Heart left ventricle (tissue), 16 donors: ENCODE measurements around the gene ARID5B. TPM values are rescaled to one million over a fixed set of nuclear protein-coding genes. Genes with fewer than 3 reads are reported as not detected.

Experiments used
- ATAC-seq, 4 donors: fragments of 200-7000 bp; cut with Tn5 transposase; one replicate each; pipeline ENCODE4 v1.9.1; 2020 to 2022; ENCODE audit warnings: moderate library complexity in 4 of 4, mild to moderate bottlenecking in 3 of 4, moderate number of reproducible peaks in 1 of 4
- DNase-seq, 5 donors: peaks; one replicate each; pipeline ENCODE4 v3.0.0-alpha.2; 2020
- H3K27ac ChIP-seq, 12 donors: fragments of 200-600 bp; sonication (generic) in 4 of 12; one replicate each; pipeline versions ENCODE4 v1.5.0 to v1.8.0; 2016 to 2022; ENCODE audit warnings: mild to moderate bottlenecking in 2 of 12
- H3K27me3 ChIP-seq, 9 donors: fragments of 200-600 bp; sonication (generic) in 2 of 9; one replicate each; pipeline versions ENCODE4 v1.5.1 to v1.8.0; 2016 to 2022; ENCODE audit warnings: mild to moderate bottlenecking in 3 of 9
- H3K36me3 ChIP-seq, 9 donors: fragments of 200-600 bp; sonication (generic) in 2 of 9; one replicate each; pipeline versions ENCODE4 v1.5.0 to v1.8.0; 2018 to 2022; ENCODE audit warnings: mild to moderate bottlenecking in 2 of 9
- H3K4me1 ChIP-seq, 12 donors: fragments of 200-600 bp; sonication (generic) in 4 of 12; one replicate each; pipeline versions ENCODE4 v1.5.0 to v1.8.0; 2016 to 2022; ENCODE audit warnings: mild to moderate bottlenecking in 3 of 12
- H3K4me3 ChIP-seq, 12 donors: fragments of 200-600 bp; sonication (generic) in 4 of 12; one replicate each; pipeline versions ENCODE4 v1.5.0 to v1.8.0; 2017 to 2022; ENCODE audit warnings: mild to moderate bottlenecking in 9 of 12, moderate library complexity in 4 of 12
- H3K9me3 ChIP-seq, 12 donors: fragments of 200-600 bp; sonication (generic) in 4 of 12; one replicate each; pipeline versions ENCODE4 v1.5.0 to v1.8.0; 2016 to 2022; ENCODE audit warnings: mild to moderate bottlenecking in 1 of 12
- POLR2A ChIP-seq, 2 donors: fragments of 450-650 bp; IDR thresholded peaks; one replicate each; pipeline ENCODE4 v1.6.1; 2017; ENCODE audit warnings: antibody characterized with exemption in 2 of 2, mild to moderate bottlenecking in 2 of 2, moderate library complexity in 2 of 2
- WGBS, 4 donors: extraction: QIAGEN DNeasy Blood & Tissue Kit in 2 of 4; methylation state at CpG; one replicate each; pipeline versions ENCODE4 v1.1.5 to v1.1.7; 2013 to 2018; 5-methylcytosine and 5-hydroxymethylcytosine counted together
- intact Hi-C, 10 donors: fragments of 100-400 bp; cut with DNase I; formaldehyde crosslinking; loops; one replicate each; pipeline versions ENCODE4 v1.11.1 to v1.14.2; 2022
- polyA plus RNA-seq, 2 donors: library from polyadenylated mRNA; stranded (reverse); fragments of 200-250 nt; gene quantifications; one replicate each; pipeline ENCODE4 v1.2.3, GENCODE V29; 2013
- total RNA-seq, 9 donors: library from RNA; depleted of rRNA in 2 of 9; stranded (reverse); fragments of >200 nt in 2 of 9; fragmentation: NEBNext Ultra II Directional in 3 of 9; extraction: Animal tissue kit (Norgen Biotek cat#: 25700) in 3 of 9; gene quantifications; one replicate each; pipeline versions ENCODE4 v1.1.0 to v1.2.4, GENCODE V29; 2016 to 2023
- TF ChIP-seq, protein P1 (sequence below), 12 donors: fragments of 200-600 bp; sonication (generic) in 4 of 12; IDR thresholded peaks; one replicate each; pipeline versions ENCODE4 v1.5.0 to v1.8.0; 2018 to 2022; ENCODE audit warnings: antibody characterized with exemption in 12 of 12, mild to moderate bottlenecking in 5 of 12
- donor health status: ischemic (EF 13 %, LVEDD 7.1; RV severe dilation, severe dysfunction).
- donor health status: healthy with polysubstance abuse.
- donor health status: DM: no; HTN: yes; CAD: no.
- donor health status: DM: no; HTN: no; CAD: no.
- donor health status: ischemic (EF 25% LVEDD 6.9; RV normal size, moderate dysfunction).
- donor health status: ischemic (EF 25% LVEDD 5.7; RV mildly dilated, moderate dysfunction).
- donor health status: healthy.
- donor health status: DM: yes; HTN: yes; CAD: no.
- donor health status: ischemic (EF 35%, LVEDD 5.7; RV mildly dilated, moderate dysfunction).
- donor health status: nonischemic (EF 11% LVEDD 7.7; RV severe dilation, severe dysfunction).
- donor health status: DM: yes; HTN: yes; CAD: no.
- donor health status: PGD.
- donor health status: ischemic (EF 29% LVEDD 5.4; RV normal size, mild dysfunction).
- donor health status: nonischemic (EF 23%, LVEDD 6.1; RV moderate dilation, normal function).

Gene ARID5B
- total and polyA plus RNA-seq, 11 donors, result 4.5 to 45.5 (median 26.6) TPM

DNA sequence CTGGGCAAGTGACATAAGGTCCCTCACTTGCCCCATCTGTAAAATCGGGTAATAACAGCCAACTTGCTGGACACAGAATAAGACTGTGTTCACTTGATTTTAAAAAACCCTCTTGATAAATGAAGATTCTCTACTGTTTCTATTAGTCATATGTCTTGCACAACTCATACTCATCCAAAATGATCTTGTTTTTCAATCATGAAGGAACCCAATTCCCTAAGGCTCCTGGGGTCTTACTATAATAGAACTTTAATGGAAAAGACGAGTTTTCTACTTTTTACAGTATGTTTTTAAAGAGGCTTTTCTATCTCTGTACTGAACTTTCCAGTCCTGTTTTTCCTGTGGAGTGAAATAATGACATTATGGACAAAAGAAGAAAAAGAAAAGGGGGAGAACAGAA is 103.8 kb downstream of the ARID5B start:
- WGBS, 4 donors, result 75 to 80% (median 78%) methylated on average over 2 of the region's 2 CpGs
- DNase-seq (no peak), ATAC-seq (peak in 1 of 4 donors; percentile 20)
- intact Hi-C loops, result no loop called here
- Histone ChIP-seq H3K27me3 (no peaks in the 10 kb centered on the region), H3K4me3 (no peak overlapping the region), H3K36me3 (peaks cover 0 to 6% (median 0%) of the 10 kb centered on the region in 9 donors), H3K27ac (peak overlapping the region in 7 of 12 donors; percentile 6 to 39 (median 26)), H3K4me1 (peaks cover 0 to 49% (median 15%) of the 10 kb centered on the region in 12 donors), H3K9me3 (no peaks in the 10 kb centered on the region)
- TF ChIP-seq POLR2A (IDR thresholded peaks at IDR 0.05), result no peak
- TF ChIP-seq, protein P1, sequence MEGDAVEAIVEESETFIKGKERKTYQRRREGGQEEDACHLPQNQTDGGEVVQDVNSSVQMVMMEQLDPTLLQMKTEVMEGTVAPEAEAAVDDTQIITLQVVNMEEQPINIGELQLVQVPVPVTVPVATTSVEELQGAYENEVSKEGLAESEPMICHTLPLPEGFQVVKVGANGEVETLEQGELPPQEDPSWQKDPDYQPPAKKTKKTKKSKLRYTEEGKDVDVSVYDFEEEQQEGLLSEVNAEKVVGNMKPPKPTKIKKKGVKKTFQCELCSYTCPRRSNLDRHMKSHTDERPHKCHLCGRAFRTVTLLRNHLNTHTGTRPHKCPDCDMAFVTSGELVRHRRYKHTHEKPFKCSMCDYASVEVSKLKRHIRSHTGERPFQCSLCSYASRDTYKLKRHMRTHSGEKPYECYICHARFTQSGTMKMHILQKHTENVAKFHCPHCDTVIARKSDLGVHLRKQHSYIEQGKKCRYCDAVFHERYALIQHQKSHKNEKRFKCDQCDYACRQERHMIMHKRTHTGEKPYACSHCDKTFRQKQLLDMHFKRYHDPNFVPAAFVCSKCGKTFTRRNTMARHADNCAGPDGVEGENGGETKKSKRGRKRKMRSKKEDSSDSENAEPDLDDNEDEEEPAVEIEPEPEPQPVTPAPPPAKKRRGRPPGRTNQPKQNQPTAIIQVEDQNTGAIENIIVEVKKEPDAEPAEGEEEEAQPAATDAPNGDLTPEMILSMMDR (IDR thresholded peaks at IDR 0.05), result no peak

DNA sequence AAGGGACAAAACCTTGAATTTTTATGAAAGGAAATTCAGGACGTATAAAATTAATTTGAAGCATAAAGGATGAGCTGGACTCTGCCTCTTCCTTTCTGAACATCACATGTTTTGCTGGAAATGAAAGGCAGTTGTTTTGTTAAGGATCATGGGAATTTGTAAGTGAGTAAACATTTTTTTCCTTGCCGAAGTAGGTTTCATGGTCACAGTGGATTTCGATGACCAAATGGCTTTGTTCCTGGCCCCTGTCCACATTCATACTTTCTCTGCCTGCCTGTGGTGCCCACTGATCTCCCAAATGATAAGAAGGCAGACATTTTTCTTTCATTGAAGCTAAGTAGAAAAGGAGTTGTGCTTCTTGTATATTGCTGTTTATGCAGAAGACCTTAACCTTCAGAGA is 104.2 kb downstream of the ARID5B start:
- ATAC-seq (no peak), DNase-seq (no peak)
- Histone ChIP-seq H3K36me3 (peaks cover 0 to 4% (median 0%) of the 10 kb centered on the region in 9 donors), H3K9me3 (no peaks in the 10 kb centered on the region), H3K4me1 (peaks cover 0 to 53% (median 15%) of the 10 kb centered on the region in 12 donors), H3K4me3 (no peak overlapping the region), H3K27me3 (no peaks in the 10 kb centered on the region), H3K27ac (peak overlapping the region in 8 of 12 donors; percentile 6 to 39 (median 26))
- 58 to 74% (median 63%) methylated on average over 3 of the region's 3 CpGs for WGBS, 4 donors
- intact Hi-C loops, result no loop called here
- TF ChIP-seq, protein P1 (IDR thresholded peaks at IDR 0.05), result no peak
- no peak for TF ChIP-seq POLR2A (IDR thresholded peaks at IDR 0.05)

DNA sequence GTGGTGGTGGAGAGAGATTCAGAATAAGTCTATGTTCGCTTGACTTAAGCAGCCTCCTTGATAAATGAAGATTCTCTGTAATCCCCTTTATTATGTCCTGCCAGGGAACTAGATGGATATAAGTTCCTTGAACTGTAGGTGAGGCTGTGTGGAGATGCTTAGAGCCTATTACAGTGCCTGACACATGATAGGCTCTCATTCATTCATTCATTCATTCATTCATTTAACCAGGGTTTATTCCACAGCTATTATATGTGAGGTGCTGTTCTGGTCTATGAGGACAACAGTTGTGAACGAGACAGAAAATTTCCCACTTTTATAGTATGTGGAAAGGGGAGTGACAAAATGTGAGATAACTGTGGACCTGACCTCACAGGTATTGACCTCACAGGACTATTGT is 105.6 kb downstream of the ARID5B start:
- intact Hi-C loops, result no loop called here
- Histone ChIP-seq H3K27ac (no peak overlapping the region), H3K9me3 (no peaks in the 10 kb centered on the region), H3K4me3 (no peak overlapping the region), H3K27me3 (no peaks in the 10 kb centered on the region), H3K36me3 (peaks cover 0 to 2% (median 0%) of the 10 kb centered on the region in 9 donors), H3K4me1 (peaks cover 0 to 46% (median 15%) of the 10 kb centered on the region in 12 donors)
- no peak for DNase-seq
- TF ChIP-seq, protein P1 (IDR thresholded peaks at IDR 0.05), result no peak
- TF ChIP-seq POLR2A (IDR thresholded peaks at IDR 0.05), result no peak
- WGBS, 4 donors, result 73 to 98% (median 93%) methylated on average over 2 of the region's 2 CpGs
- no peak for ATAC-seq

DNA sequence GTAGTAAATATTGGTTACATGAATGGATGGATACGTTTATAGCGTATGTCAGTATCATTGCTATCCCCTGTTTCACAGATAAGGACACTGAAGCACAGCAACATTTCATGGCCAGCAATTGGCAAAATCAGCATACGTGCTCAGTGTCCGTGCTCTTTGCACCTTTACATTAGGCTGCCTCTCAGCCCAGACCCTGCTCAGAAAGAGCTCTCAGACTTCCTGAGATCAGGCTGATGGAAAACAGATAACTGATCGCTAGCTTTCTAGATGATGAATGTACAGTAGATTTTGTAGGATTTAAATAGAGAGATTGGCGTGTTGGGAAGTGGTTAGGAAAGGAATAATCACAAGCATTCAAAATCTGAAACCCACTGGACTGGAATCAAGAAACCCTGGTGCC is 106.7 kb downstream of the ARID5B start:
- no peak for TF ChIP-seq POLR2A (IDR thresholded peaks at IDR 0.05)
- TF ChIP-seq, protein P1 (IDR thresholded peaks at IDR 0.05), result no peak
- DNase-seq (no peak), ATAC-seq (no peak)
- Histone ChIP-seq H3K27ac (no peak overlapping the region), H3K36me3 (peaks cover 0 to 12% (median 0%) of the 10 kb centered on the region in 9 donors), H3K4me1 (peaks cover 0 to 46% (median 15%) of the 10 kb centered on the region in 12 donors), H3K4me3 (no peak overlapping the region), H3K27me3 (no peaks in the 10 kb centered on the region), H3K9me3 (no peaks in the 10 kb centered on the region)
- 79 to 90% (median 87%) methylated on average over 6 of the region's 6 CpGs for WGBS, 4 donors
- intact Hi-C loops, result no loop called here
